Subcutaneous abdominal adipose tissue (tissue), 5 donors: ENCODE data around the gene CAV1.

ENCODE experiments used
- H3K27ac ChIP-seq: one replicate; pipeline ENCODE4 v1.7.0; 2013; ENCODE audit warnings: low read depth, mild to moderate bottlenecking, inconsistent platforms, low read length, moderate library complexity
- H3K27me3 ChIP-seq, 5 donors: one replicate each; pipeline ENCODE4 v1.7.0; 2013; ENCODE audit warnings: low read length in 5 of 5, inconsistent platforms in 1 of 5; ENCODE audit not compliant: control insufficient read depth in 5 of 5, insufficient read depth in 4 of 5
- H3K36me3 ChIP-seq, 5 donors: one replicate each; pipeline ENCODE4 v1.7.0; 2013; ENCODE audit warnings: low read length in 5 of 5; ENCODE audit not compliant: control insufficient read depth in 5 of 5, insufficient read depth in 5 of 5
- H3K4me1 ChIP-seq, 5 donors: one replicate each; pipeline ENCODE4 v1.7.0; 2013; ENCODE audit warnings: low read length in 5 of 5, mild to moderate bottlenecking in 3 of 5, moderate library complexity in 1 of 5; ENCODE audit not compliant: control insufficient read depth in 5 of 5, insufficient read depth in 5 of 5
- H3K4me3 ChIP-seq, 5 donors: one replicate each; pipeline ENCODE4 v1.7.0; 2013; ENCODE audit warnings: low read length in 5 of 5, low read depth in 1 of 5
- H3K9ac ChIP-seq, 5 donors: one replicate each; pipeline ENCODE4 v1.7.0; 2013; ENCODE audit warnings: low read length in 5 of 5, mild to moderate bottlenecking in 4 of 5, moderate library complexity in 3 of 5
- H3K9me3 ChIP-seq, 5 donors: one replicate each; pipeline ENCODE4 v1.7.0; 2013; ENCODE audit warnings: low read length in 5 of 5; ENCODE audit not compliant: control insufficient read depth in 5 of 5
- donor health status: healthy.
- donor health status: healthy.
- donor health status: healthy.
- donor health status: healthy.
- donor health status: healthy.

The CAV1 gene

DNA sequence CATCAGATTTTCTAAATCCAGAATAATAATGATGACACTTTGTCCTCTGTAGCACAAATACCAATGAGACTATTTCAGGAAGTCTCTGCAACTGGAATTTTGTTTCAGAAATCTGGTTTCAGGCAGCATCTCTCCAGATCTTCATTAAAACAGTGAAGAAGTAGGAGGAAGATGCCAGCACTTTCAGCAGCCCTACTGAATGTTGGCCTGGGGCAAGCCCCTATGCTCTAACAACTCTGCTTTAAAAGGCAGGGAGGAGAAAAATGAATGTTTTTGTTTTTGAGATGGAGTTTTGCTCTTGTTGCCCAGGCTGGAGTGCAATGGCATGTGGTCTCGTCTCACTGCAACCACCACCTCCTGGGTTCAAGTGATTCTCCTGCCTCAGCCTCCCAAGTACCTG lies 7.2 kb upstream of the CAV1 start:
- no peak overlapping the region for H3K4me3 ChIP-seq

DNA sequence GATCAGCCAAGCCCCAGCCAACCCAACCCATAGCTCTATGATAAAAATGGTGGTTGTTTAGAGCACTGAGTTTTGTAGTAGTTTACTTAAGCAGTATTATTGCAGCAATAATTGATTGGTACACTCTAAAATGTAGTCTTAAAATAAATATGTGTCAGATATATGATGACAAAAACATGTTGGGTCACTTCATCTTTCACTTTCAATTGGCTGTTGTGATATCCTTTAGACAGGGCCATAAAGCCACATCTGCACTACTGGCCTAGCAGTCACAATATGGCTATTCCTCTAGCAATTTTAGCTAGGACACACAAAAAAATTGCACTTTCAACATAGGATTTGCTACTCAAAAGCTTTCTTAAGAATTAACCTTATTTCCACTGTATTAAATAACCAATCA lies 5.9 kb upstream of the CAV1 start:
- Histone ChIP-seq H3K4me1 (peaks cover 0 to 12% (median 0%) of the 10 kb centered on the region in 5 donors), H3K4me3 (no peak overlapping the region), H3K36me3 (no peaks in the 10 kb centered on the region), H3K9ac (no peak overlapping the region), H3K27me3 (no peaks in the 10 kb centered on the region), H3K9me3 (no peaks in the 10 kb centered on the region), H3K27ac (no peak overlapping the region)

More for the DNA sequence above, 7.2 kb upstream of the CAV1 start:
- peaks cover 0 to 9% (median 0%) of the 10 kb centered on the region in 5 donors for H3K4me1 ChIP-seq
- no peak overlapping the region for H3K9ac ChIP-seq
- no peaks in the 10 kb centered on the region for H3K36me3 ChIP-seq
- H3K9me3 ChIP-seq = no peaks in the 10 kb centered on the region
- no peaks in the 10 kb centered on the region for H3K27me3 ChIP-seq
- no peak overlapping the region for H3K27ac ChIP-seq

DNA sequence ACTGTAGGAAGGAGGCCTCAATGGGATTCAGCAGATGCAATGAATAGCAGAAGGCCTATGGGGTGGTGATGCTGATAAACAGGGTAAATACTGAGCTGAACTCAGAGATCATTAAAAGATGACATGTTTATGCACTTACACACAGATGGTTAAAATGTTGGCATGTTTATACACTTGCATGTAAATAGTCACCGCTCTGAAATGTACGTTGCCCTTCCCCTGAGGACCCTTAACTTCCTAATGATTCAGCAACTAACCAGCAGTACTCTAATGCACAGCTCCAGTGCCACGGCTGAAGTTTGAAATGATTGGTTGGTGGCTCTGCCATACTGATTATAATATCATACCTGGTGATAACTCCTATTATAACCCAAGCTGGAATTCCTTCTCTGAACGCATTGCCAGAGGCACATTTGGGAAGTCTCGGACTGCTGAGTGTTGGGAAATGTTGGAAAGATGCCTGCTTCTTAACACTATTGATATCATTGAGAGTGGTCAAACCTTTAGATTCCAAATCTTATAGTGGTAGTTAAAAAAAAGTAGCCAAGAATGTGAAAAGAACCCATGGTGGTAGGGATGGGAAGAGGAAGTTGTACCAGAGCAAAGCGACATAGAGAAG lies 3.7 kb upstream of the CAV1 start:
- H3K9me3 ChIP-seq = no peaks in the 10 kb centered on the region
- H3K4me3 ChIP-seq = no peak overlapping the region
- H3K36me3 ChIP-seq = no peaks in the 10 kb centered on the region
- no peaks in the 10 kb centered on the region for H3K27me3 ChIP-seq
- peak overlapping the region; percentile 80 for H3K27ac ChIP-seq
- H3K9ac ChIP-seq = no peak overlapping the region
- peaks cover 0 to 20% (median 9%) of the 10 kb centered on the region in 5 donors for H3K4me1 ChIP-seq

DNA sequence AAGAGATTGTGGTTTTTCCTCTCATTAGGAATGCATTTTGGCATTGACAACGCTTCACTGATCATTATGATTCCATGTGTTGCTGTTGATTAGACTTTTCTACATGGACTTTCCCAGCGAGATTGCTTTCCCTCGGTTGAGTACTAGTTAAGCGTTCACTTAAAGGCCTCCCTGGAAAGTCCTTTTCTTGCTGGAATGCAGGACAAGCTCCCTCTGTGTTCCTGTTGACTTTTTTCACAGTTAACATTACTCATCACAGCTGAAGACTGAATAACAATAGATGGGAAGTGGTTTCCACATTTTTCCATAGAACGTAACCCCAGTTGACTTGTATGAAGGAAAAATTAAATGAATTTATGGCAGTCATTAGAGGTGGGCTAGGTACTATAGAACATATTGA lies 2.6 kb upstream of the CAV1 start:
- H3K27ac ChIP-seq = peak overlapping the region; percentile 80

DNA sequence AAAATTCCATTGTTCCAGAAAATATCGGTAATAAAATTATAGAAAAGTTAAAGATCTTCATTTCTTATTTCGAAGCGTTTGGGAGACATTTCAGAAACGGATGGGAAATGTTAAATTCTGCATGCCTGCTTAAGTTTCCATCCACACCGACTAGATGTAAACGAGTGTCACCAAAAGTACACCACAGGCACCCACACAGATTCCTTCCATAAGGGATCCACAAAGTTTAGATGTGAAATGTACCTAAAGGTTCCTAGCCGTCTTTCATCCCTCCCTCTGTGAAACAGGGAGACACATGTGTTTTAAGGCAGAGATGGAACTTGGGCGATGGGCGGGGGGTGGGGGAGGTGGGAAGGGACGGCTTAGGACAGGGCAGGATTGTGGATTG lies 621 bp upstream of the CAV1 start:
- Histone ChIP-seq H3K4me1 (peaks cover 2 to 44% (median 30%) of the 10 kb centered on the region in 5 donors), H3K27ac (peak overlapping the region; percentile 100), H3K9ac (no peak overlapping the region), H3K4me3 (peak overlapping the region; percentile 53 to 99 (median 89)), H3K27me3 (no peaks in the 10 kb centered on the region), H3K9me3 (no peaks in the 10 kb centered on the region), H3K36me3 (peaks cover 0 to 17% (median 3%) of the 10 kb centered on the region in 5 donors)

More for the DNA sequence above, 2.6 kb upstream of the CAV1 start:
- H3K9ac ChIP-seq = no peak overlapping the region
- no peaks in the 10 kb centered on the region for H3K27me3 ChIP-seq
- no peaks in the 10 kb centered on the region for H3K9me3 ChIP-seq
- no peak overlapping the region for H3K4me3 ChIP-seq
- peaks cover 0 to 8% (median 0%) of the 10 kb centered on the region in 5 donors for H3K36me3 ChIP-seq
- peaks cover 0 to 30% (median 17%) of the 10 kb centered on the region in 5 donors for H3K4me1 ChIP-seq

DNA sequence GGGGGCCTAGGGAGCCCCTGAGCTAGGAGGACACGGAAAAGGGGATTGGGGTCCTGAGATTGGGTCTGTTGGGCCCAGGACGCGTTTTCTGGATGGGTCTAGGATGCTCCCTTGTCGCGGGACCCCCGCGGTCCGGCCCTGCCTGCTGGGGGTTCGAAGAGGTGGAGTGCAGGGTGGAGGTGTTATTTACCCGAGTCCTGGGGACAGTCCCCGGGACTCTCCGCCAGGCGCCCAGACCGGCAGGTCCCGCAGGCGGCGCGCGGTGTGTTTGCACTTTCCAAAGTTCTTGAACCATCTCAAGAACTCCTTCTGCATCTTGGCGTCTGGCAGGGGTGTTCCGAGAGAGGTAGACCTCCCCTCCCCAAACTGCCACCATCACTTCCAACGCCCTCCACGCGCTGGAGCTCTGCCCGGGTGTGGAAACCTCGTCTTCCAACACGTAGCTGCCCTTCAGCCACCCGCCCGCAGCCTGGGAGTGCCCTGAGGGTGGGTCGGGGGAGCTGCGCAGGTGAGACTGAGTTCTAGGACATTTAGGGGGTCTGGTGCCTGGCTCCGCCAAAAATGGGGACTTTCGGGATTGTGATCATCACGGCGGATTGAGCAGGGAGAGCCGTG lies 569 bp downstream of the CAV1 start:
- peaks cover 2 to 27% (median 6%) of the 10 kb centered on the region in 5 donors for H3K36me3 ChIP-seq
- no peaks in the 10 kb centered on the region for H3K9me3 ChIP-seq
- peak overlapping the region; percentile 100 for H3K27ac ChIP-seq
- peak overlapping the region; percentile 77 to 100 (median 97) for H3K4me3 ChIP-seq
- H3K4me1 ChIP-seq = peaks cover 2 to 56% (median 42%) of the 10 kb centered on the region in 5 donors
- H3K27me3 ChIP-seq = no peaks in the 10 kb centered on the region
- peak overlapping the region; percentile 81 to 93 (median 88) for H3K9ac ChIP-seq

DNA sequence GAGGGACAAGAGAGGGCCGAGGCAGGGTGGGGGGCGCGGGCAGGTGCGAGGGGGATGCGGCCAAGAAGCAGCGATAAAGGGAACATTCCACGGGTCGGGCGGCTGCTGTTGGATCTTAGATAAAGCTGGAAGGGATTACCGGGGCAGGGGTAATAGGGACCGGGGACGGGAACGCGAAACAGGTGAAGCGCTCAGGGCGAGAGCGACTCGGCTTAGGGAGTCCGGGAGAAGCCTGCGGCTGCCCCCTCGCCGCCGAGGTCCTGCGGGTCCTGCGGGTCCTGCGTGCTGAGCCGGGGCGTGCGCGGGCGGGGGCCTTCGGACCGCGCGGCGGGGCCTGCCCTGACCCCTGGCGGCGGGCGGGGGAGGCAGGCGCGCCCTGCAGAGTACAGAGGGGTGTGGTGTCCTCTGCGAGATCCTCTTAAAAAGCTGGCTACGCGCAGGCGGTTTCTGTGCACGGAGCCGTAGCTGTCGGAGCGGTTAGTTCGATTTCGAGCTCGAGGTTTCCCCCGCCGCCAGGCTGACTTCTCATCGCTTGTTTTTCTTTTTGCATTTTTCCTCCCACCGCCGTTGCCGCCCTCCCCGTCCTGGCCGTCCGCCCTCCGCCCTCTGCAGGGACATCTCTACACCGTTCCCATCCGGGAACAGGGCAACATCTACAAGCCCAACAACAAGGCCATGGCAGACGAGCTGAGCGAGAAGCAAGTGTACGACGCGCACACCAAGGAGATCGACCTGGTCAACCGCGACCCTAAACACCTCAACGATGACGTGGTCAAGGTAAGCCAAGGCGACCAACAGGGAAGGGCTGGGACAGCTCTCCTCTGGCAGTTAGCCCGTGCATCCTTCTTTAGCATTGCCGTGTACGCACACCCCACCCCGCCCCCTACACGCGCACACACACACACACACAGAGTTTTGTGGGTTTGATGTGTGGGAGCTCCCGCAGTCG lies 1.4 kb downstream of the CAV1 start:
- H3K4me3 ChIP-seq = peak overlapping the region; percentile 77 to 100 (median 97)
- no peaks in the 10 kb centered on the region for H3K27me3 ChIP-seq
- no peaks in the 10 kb centered on the region for H3K9me3 ChIP-seq
- peak overlapping the region; percentile 100 for H3K27ac ChIP-seq
- H3K9ac ChIP-seq = peak overlapping the region; percentile 81 to 96 (median 91)
- peaks cover 5 to 35% (median 7%) of the 10 kb centered on the region in 5 donors for H3K36me3 ChIP-seq
- H3K4me1 ChIP-seq = peaks cover 2 to 64% (median 50%) of the 10 kb centered on the region in 5 donors

DNA sequence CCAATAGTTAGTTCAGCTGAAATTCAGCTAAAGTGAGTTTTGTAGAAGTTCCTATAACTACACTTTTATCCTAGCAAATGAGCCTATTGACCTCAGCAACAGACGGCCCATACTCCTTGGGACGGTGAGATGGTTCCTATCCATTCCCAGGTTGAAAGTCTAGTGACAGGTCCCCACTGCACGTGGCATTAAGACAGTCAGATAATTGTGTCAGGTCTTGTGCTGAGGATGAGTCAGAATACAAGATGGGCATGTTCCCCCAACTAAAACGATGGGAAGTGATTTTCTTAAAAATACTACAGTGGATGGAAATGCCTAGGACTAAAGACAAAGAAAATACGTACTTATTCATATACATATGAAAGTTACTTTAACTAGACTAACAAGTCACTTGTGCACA lies 2.1 kb downstream of the CAV1 start:
- peaks cover 2 to 68% (median 56%) of the 10 kb centered on the region in 5 donors for H3K4me1 ChIP-seq
- peak overlapping the region; percentile 77 to 100 (median 97) for H3K4me3 ChIP-seq
- H3K9ac ChIP-seq = peak overlapping the region; percentile 57 to 96 (median 81)
- no peaks in the 10 kb centered on the region for H3K27me3 ChIP-seq
- H3K36me3 ChIP-seq = peaks cover 5 to 36% (median 7%) of the 10 kb centered on the region in 5 donors
- H3K9me3 ChIP-seq = no peaks in the 10 kb centered on the region
- peak overlapping the region; percentile 100 for H3K27ac ChIP-seq

DNA sequence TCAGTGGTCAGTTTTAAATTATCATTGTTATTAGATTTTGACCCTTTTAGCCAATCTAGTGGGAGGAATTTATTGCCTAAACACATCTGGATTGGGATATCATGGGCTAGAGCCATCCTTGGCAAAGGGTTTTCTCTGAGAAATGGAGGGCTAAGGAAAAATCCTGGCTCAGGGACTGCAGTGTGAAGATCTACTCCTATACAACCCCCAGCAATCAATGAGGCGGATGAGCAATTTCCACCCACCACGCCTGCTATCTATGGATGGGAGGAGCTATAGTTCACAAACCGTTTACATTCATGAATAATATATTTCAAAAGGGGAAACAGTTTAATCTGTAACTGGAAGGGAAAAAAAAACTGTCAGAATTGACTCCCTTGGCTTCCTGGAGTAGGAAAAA lies 2.7 kb downstream of the CAV1 start:
- peaks cover 2 to 74% (median 61%) of the 10 kb centered on the region in 5 donors for H3K4me1 ChIP-seq
- peak overlapping the region; percentile 100 for H3K27ac ChIP-seq
- H3K9me3 ChIP-seq = no peaks in the 10 kb centered on the region
- peaks cover 5 to 41% (median 10%) of the 10 kb centered on the region in 5 donors for H3K36me3 ChIP-seq
- H3K27me3 ChIP-seq = no peaks in the 10 kb centered on the region
- peak overlapping the region; percentile 57 to 96 (median 81) for H3K9ac ChIP-seq
- H3K4me3 ChIP-seq = peak overlapping the region; percentile 77 to 100 (median 97)
